GM20431 (cell line): ENCODE results near the gene PLA2G2C.

Source experiments
- in situ Hi-C: fragments of 300-500 bp; cut with MseI, MboI; formaldehyde crosslinking; loops from one replicate; pipeline ENCODE4 v1.15.0; 2020; ENCODE audit warnings: low sequenced_read_pairs; ENCODE audit not compliant: unreplicated experiment

PLA2G2C gene

DNA sequence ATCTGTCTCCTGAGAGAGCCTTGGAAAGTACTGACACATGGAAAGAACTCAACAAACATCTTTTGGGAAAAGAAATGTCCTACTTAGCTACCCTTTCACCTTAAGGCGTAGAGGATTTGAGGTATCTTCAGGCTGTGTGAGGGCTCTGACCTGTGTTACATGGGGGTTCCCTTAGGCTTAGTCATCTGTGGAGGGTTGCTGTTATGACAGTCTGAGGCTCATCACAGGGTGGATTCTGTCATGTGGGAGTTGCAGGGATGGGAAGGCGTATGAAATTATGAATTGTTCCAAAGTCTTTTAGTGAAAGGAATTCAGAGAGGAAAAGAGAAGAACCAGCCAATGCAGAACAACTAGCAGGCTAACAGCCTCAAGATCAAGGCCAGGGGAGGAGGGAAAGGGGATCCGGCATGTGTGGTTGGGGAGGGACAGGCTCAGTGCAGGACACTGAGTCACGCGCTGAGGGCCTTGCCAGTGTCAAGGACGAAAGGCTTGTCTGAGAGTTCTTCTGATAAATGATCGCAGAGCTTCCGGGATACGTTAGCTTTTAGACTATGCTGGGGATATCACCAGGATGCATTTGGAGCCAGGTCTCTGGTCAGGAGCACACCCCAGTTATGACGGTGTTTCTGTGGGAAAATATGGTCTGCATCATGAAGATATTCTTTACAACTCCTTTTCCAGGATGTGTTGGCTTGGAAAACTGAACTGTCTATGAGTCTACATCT, 24.6 kb upstream of the PLA2G2C start:
- in situ Hi-C loops: loop anchor here (10.0 kb wide), 1 partner anchor 284 kb away; no protein-coding TSS in a partner anchor

DNA sequence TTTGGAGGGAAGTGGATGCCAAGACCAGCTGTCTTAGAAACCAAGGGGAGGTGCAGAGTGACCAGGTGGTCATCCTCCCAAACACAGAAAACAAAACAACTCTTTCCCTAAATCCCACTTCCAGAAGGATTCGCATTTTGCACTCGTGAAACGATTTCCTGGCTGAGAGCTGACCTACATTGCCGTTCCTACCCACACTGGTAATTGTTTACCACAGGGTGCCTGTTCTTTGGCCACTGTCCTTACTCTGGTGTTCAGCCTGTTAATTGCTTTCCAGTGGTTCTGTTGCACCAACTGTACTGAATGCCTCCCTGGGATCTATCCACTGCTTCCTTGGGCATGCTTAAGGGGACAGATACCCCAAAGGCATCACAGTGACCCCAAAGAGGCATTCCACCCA, 23.2 kb upstream of the PLA2G2C start:
- in situ Hi-C loops: no loop called here

DNA sequence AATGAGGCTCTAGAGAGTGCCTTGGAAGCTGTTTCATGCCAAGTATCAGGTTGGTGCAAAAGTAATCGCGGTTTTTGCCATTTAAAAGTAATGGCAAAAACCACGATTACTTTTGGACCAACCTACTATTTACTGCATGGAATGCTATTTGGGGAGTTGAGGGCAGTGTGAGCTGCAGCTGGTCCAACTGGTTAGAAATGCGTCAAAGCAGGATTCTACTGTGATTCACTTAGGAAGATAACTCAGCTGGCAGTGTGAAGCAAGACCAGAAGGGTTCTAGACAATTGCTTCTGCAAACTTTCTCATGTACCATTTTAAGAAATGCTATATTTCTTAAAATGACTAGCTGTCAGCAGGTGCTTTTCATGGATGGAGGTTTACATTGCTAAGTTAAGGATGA, 21.2 kb upstream of the PLA2G2C start:
- in situ Hi-C loops: no loop called here

DNA sequence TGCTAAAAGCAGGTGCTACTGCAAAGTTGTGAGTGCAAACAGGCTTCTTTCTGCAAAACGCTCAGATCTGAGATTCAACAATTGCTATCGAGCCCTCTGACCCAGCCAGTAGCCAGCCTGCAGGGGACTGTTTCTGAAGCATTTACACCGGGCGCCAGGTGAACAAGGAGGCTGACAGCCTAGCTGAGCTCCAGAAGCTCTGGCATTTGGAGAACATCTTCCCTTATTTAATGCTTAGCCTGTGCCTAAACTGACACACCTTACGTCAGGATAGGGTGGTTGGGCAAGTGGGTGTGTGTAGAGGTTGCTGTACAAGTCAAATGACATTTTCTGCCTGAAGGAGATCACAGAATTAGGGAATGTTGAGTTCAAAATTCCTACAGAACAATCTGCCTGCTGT, 15.8 kb upstream of the PLA2G2C start:
- in situ Hi-C loops: no loop called here

DNA sequence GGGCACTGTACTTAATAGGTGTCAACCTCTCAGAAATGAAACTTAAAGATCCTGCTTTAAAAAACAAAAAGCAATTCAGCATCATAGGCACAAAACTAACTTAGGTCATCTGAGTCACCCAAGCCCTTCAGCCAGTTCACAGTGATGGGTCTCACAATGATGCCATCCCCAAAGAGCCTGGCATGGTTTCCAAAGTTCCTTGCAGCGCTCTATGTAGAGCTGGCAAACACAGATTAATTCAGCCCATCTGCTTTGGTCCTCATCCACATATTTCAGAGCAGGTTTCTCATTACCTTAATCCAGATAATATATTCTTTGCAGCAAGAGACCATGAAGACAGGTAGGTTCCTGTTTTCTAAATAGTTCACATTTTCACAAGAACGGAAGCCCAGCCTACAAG, 14.6 kb upstream of the PLA2G2C start:
- in situ Hi-C loops: no loop called here

DNA sequence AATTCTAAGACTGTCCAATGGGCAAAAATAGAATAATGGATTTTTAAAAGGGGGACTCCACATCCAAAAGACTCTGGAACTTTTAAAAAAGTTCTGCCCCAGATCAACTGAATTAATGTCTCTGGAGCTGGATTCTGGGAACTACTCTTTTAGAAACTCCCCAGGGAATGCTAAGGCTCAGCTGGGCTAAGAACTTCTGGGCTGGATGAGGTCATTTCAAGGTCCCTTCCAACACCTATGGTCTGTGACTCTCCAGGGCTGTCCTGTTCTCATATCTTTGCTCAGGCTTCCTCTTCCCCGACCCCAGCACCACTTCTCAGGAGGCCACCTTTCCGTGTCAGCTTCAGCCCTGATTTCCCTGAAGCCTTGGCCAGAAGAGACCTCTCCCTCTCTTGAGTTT, 13.5 kb upstream of the PLA2G2C start:
- in situ Hi-C loops: no loop called here

DNA sequence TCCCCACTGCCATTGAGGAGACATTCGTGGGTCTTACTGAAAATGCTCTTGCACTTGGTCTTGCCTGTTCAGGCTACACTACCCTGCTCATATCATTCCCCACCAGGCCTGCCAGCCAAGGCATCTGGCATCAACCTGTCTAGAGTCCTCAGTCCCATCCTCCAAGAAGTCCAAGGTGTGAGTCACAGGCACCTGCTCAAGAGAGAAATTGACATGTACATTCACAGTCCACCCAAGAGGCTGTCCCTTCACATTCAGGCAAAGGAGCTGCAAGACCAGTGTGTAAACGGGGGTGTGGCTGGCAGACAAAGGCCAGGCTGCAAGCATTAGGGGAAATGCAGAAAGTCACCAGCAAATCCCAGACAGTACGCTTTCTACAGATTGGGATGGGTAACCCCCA, 13.1 kb upstream of the PLA2G2C start:
- in situ Hi-C loops: no loop called here

DNA sequence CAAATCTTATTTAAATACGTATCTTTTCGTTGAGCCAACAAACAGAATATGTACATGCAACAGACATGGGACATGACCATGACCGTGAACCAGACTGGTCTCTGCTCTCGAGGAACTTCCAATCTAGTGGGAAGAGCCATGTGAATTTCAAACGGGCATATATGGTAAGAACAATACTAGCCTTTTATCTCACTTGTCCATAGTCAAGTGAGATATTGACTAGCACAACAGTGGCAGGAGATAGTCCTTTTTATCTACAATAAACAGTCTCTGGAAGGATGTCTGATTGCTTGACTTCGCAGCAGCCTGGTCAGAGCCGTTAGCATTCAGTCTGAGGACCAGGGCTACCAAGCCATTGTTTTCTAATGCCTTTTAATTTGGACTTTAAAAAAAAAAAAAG, 12.6 kb upstream of the PLA2G2C start:
- in situ Hi-C loops: no loop called here

DNA sequence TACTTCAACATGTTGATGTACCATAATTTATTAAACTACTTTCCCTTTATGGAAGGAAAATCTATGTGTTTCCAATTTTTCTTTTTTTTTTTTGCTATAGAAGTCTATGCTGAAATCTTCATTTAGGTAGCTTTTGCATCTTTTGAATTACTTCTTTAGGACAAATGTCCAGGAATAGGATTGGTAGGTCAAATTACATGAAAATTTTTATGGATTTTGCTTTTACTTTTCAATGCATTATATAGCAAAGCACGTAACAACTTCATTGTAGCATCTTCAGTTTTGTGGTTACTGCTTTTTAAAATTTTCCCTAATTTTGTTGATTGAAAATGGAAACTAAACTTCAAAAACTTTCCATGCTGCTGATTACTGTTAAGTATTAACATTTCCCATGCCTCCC, 12.0 kb upstream of the PLA2G2C start:
- in situ Hi-C loops: no loop called here

DNA sequence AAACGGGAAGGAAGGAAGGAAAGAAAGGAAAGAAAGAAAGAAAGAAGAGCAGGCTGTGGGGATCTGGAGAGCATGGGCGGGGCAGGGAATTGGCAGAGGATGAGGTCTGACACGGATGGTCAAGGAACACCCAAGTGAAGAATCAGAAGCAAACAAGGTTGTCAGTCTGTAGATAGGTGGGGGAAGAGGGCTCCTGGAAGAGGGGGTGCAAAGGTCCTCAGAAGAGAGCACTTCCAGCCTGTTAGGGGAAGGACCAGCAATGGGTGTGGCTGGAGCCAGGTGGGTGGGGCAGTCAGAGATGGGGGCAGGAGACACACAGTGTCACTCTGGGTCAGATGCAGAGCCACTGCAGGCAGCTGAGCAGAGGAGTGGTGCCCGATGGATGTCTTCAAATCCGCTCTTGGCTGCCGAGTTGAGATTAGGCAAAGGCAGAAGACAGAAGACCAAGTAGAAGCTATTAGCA, 11.0 kb upstream of the PLA2G2C start:
- in situ Hi-C loops: no loop called here

DNA sequence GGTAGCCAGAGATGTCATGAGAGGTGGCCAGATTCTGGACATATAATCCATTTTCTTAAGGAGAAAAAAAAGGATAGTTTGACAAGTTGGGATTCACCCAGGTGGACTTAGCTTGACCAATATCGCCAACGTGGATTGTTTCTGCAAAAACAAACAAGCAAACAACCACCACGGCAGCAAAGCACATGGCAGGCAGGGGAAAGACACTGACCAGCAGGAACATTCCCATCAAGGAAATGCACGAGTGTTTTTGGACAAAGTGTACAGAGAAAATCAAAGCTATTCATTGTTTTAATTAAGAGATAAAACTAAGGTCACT, 9.1 kb upstream of the PLA2G2C start:
- in situ Hi-C loops: no loop called here

DNA sequence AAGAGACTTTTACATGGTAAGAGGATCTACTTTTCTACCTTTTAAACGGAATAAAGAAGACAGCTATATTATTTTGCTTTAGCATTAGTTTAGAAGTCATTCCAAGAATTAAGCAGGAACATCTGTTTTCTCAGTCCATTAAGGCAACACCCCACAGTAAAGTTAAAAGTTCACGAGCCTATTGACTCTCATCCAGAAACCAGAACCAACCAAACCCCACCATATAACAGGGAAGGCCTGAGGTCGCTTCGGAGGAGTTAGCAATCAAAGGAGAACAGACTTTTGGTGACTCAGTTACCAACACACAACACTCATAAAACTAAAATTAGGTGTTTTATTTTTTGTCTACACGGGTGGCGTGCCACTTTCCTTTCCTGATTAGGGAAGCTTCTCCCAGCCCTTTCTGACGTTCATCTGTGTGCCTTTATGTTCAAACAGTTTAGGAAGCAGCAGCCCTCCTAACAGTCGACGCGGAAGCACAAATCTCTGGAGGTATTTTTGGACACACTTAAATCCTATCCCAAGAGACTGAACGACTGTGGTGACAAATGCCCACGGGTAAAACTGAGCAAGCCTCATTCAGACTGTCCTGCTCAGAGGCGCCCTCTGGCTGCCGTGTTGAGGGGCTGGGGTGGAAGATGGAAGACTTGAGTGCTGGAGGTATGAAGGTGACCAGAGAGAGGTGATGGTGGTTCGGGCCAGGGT, 8.6 kb upstream of the PLA2G2C start:
- in situ Hi-C loops: no loop called here

DNA sequence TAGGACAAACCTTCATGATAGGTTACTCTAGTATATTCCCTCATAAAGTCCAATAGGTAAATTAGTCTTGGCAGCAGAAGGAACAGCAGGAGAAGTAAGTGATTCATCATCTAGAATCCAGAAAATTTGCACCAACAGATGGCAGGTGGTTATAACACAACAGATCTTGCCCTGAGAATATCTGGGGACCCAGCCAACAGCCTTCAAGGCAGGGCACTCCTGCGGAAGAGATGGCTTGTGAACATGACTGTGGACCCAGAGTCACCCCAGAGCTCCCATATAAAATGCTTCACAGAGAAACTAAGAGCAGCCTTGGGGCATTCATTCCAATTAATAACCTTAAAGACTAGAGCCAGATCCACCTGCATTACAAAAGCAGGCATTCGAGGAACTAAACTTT, 7.9 kb upstream of the PLA2G2C start:
- in situ Hi-C loops: no loop called here

DNA sequence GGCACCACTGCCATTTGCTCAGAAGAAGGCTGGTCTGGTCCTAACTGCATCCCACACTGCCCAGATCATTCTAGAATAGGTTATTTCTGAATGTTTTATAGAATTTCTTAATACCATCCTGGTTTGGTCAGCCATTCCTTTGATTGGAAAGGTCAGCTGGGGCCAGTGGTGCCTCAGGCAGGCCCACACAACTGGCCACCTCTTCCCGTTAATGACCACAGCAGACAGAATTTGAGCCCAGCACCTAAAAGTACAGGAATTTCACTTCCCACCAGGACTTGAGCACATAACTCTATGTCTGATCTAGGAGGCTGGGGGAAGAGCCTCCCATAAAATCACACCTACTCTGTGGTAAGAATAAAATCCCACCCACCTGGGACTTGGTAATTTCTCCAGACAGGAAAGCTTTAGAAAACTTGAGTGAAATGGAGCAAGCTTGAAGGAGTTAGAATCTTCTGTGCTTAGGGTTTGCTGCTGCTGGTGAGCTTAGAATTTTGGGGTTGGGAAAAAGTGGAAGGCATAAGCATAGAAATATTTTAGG, 6.6 kb upstream of the PLA2G2C start:
- in situ Hi-C loops: no loop called here

DNA sequence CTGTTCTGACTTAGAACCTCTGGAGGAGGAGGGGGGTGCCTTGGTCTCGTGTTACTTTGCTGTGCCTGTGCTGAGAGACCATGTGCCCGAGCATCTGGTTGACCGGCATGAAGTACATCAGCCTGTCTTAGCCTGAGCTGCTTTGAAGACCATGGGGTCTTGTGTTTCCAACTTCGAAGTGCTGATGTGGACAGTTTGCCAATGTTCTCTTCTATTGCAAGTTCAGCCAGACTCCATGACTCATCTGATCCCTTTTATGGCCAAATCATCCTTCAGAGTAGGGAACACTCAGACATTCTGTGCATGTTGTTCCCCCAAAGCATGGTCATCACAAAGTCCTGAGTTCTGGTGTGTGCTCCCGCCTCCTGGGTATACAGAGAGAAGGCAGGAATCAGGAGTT, 6.0 kb upstream of the PLA2G2C start:
- in situ Hi-C loops: no loop called here

DNA sequence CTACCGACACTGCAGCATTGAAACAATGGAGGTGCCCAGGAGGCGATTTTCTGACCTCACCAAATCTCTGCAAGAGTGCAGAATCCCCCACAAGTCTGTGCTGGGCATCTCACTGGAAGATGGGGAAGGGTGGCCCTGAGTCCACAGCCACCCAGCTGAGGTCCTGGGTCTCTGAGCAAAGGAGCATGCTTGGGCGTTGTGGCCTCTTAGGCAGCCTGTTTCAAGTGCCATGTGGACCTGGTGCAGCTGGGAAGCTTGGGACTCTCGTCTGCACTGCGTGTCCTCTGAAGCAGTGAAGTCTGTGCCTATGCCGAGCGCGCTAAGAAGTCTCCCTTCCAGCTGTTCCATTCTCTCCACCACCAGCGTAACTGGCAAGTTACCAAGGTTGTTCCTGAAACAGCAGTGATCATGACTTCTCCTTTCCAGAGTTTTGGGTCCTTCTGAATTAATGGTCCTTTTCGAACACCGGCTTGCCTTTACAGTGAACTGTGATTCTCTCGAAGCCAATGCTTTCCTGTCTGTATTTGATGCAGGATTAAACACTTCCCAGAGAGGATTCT, 5.0 kb upstream of the PLA2G2C start:
- in situ Hi-C loops: no loop called here

DNA sequence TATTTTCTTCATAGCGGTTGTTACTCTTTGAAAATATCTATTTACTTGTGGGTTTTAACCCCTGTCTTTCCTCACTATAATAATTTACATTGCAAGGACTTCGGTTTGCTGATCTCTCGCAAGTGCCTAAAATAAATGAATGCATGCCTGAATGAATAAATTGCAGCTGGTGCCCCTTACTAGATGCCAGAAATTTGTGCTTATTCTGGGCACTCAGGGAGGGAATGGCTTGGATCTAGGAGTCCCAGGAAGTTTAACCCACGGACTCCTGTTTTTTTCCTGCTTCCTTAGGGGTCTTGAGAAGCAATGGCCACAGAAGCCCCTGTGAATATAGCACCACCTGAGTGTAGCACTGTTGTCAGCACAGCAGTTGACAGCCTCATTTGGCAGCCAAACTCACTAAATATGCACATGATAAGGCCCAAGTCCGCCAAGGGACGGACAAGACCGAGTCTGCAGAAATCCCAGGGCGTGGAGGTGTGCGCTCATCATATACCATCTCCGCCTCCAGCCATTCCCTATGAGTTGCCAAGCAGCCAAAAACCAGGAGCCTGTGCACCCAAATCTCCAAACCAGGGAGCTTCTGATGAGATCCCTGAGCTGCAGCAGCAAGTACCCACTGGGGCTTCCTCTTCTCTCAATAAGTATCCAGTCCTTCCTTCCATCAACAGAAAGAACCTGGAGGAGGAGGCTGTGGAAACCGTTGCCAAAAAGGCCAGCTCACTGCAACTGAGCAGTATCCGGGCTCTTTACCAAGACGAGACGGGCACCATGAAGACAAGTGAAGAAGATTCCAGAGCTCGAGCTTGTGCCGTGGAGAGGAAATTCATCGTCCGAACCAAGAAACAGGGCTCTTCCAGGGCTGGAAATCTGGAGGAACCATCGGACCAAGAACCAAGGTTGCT, 4.2 kb upstream of the PLA2G2C start:
- in situ Hi-C loops: no loop called here

DNA sequence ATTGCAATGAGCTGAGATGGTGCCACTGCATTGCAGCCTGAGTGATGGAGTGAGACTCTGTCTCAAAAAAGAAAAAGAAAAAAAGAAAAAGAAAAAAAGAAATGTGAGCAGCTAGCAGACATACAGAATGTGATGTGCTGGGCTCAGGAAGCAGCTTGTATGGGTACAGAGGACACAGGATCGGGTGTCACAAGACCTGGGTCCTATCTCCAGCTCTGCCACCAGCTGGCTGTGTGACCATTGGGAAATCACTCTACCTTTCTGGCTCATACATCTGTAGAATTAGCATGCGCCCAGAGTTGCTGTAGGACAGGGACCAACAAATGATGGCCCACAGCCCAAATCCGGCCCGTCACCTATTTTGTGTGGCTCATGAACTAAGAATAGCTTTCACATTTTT, 3.3 kb upstream of the PLA2G2C start:
- in situ Hi-C loops: no loop called here

DNA sequence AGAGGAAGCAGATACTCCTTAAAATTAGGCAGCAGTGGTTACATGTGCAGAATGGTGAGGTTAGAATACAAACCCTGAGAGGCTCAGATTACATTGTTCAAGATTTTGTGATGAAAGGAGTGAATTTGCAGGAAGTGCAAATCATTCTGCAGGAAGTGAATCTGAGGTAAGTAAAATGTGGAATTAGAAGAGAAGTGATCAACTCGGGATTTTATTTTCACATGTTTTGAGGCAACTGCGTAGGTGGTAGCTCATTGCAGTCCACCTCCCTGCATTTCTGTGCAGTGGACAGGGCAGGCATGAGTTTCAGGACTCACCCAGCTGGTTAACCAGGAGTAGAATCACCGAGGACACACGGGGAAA, 2.1 kb upstream of the PLA2G2C start:
- in situ Hi-C loops: no loop called here

DNA sequence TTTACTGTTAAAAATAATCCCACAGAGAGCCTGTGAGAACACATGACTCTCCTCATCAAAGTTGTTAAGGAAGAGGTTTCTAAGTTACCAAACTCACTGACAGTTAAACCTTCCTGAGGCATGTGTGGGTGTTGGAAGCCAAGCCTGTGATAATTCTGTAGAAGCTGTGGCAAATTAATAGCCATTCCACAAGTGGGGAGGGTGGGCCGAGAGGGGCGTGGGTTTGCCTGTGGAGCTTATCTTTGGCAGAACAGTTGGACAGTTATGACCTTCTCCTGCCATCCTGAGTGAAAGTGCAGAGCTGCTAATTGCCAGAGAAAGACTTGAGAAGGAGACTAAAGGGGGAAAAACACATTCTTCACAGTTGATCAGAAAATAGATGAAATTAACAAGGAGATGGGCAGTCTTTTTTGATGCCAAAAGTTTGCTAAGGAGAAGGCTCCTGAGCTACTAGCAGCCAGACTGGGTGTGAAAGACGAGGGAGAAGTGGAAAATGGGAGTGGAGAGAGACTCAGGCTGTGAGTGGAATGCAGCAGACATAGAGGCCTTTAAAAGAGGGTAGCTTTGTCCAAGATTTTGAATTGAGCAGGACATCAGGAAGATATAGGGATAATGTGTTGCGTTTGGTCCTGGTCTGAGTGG, 1.6 kb upstream of the PLA2G2C start:
- in situ Hi-C loops: no loop called here
